ENCODE data around the gene PIAS2.
"Not testable (repeated sequence)": the region's sequence is repeated elsewhere in the genome, so short reads cannot be mapped to it uniquely, and the experiment has no call there.

PIAS2 gene

GRCh38 chr18:46917108-46917802, at the start of gene PIAS2, which contains the start of gene KATNAL2:
Gene PIAS2 (minus strand): TSS chr18:46917507. CDS start chr18:46917345, 162 bp downstream.
Gene KATNAL2 (plus strand): TSS chr18:46917602. CDS start chr18:46946873, 29,271 bp downstream.
- peak within 1 kb of the TSS; percentile 93 for H3K4me3 ChIP-seq (ENCODE audit: low read depth, low read length)
- TF ChIP-seq CTCF (IDR thresholded peaks at IDR 0.05; ENCODE audit: low read depth, low read length): no peak
- peak; percentile 86 for DNase-seq
- peaks cover 6% of the 10 kb centered on the region for H3K9me3 ChIP-seq (ENCODE audit: severe bottlenecking)
- H3K27ac ChIP-seq: peak within 1 kb of the TSS; percentile 89
- no peaks in the 10 kb centered on the region; the same call in 1 of the 2 replicates for H3K36me3 ChIP-seq
- H3K27me3 ChIP-seq (ENCODE audit: insufficient read depth, low read depth, severe bottlenecking): no peaks in the 10 kb centered on the region

GRCh38 chr18:46966266-46966665, 49.0 kb upstream of the PIAS2 start:
- not testable (repeated sequence) for H3K4me3 ChIP-seq (ENCODE audit: low read depth, low read length); H3K27me3 ChIP-seq (ENCODE audit: insufficient read depth, low read depth, severe bottlenecking); H3K27ac ChIP-seq; DNase-seq; H3K36me3 ChIP-seq; H3K9me3 ChIP-seq (ENCODE audit: severe bottlenecking)

- not testable (repeated sequence) for H3K9me3 ChIP-seq (ENCODE audit: severe bottlenecking); H3K36me3 ChIP-seq; H3K27me3 ChIP-seq (ENCODE audit: insufficient read depth, low read depth, severe bottlenecking); H3K4me3 ChIP-seq (ENCODE audit: low read depth, low read length); H3K27ac ChIP-seq; DNase-seq
Observed at GRCh38 chr18:46964579-46965293, 47.4 kb upstream of the PIAS2 start.

GRCh38 chr18:46963656-46964578, 46.6 kb upstream of the PIAS2 start:
- DNase-seq: not testable (repeated sequence)

GRCh38 chr18:46958209-46958608, 40.9 kb upstream of the PIAS2 start:
- Histone ChIP-seq H3K4me3 (ENCODE audit: low read depth, low read length) (no peak overlapping the region), H3K27ac (no peak overlapping the region), H3K27me3 (ENCODE audit: insufficient read depth, low read depth, severe bottlenecking) (no peaks in the 10 kb centered on the region), H3K36me3 (no peaks in the 10 kb centered on the region), H3K9me3 (ENCODE audit: severe bottlenecking) (no peaks in the 10 kb centered on the region)
- TF ChIP-seq CTCF (IDR thresholded peaks at IDR 0.05; ENCODE audit: low read depth, low read length): no peak
- DNase-seq: no peak

More at GRCh38 chr18:46963656-46964578, 46.6 kb upstream of the PIAS2 start:
- not testable (repeated sequence) for H3K9me3 ChIP-seq (ENCODE audit: severe bottlenecking); H3K36me3 ChIP-seq; H3K27ac ChIP-seq; H3K27me3 ChIP-seq (ENCODE audit: insufficient read depth, low read depth, severe bottlenecking); H3K4me3 ChIP-seq (ENCODE audit: low read depth, low read length)

- TF ChIP-seq CTCF (IDR thresholded peaks at IDR 0.05; ENCODE audit: low read depth, low read length): no peak
- no peak for DNase-seq
- H3K27ac ChIP-seq: no peak overlapping the region
- no peaks in the 10 kb centered on the region for H3K36me3 ChIP-seq
- H3K4me3 ChIP-seq (ENCODE audit: low read depth, low read length): no peak overlapping the region
- no peaks in the 10 kb centered on the region for H3K27me3 ChIP-seq (ENCODE audit: insufficient read depth, low read depth, severe bottlenecking)
- H3K9me3 ChIP-seq (ENCODE audit: severe bottlenecking): no peaks in the 10 kb centered on the region
Observed at GRCh38 chr18:46953195-46953594, 35.9 kb upstream of the PIAS2 start.
